GM12878 (cell line): ENCODE measurements around the gene THRB. TPM values are rescaled to one million over a fixed set of nuclear protein-coding genes. Genes with fewer than 3 reads are reported as not detected.

Experiments
- ATAC-seq: fragments of 200-7000 bp; cut with Tn5 transposase; 3 replicates; pipeline ENCODE4 v1.9.1; 2020; ENCODE audit warnings: mild to moderate bottlenecking, moderate library complexity
- BruUV-seq: library from RNA; stranded (reverse); fragments of 400-500 nt; replicated peaks from 2 replicates; lab custom pipeline; 2021; lab: Mats Ljungman, UMichigan
- CTCF ChIA-PET: fragments of 300-600 bp; sonication (Branson Sonifier 250); formaldehyde crosslinking; extraction: SDS; loops from one replicate; lab custom pipeline; 2021; ENCODE audit warnings: inconsistent platforms; lab: Yijun Ruan, JAX
- POLR2A ChIA-PET: fragments of 350-600 bp; formaldehyde crosslinking; extraction: SDS; loops from one replicate; lab custom pipeline; 2021; ENCODE audit warnings: inconsistent platforms; lab: Charles Lee
- RAD21 ChIA-PET: fragments of 300-600 bp; sonication (Branson Sonifier 250); formaldehyde crosslinking; loops from one replicate; lab custom pipeline; 2023; ENCODE audit warnings: antibody characterized with exemption; ENCODE audit not compliant: unreplicated experiment; lab: Charles Lee
- SMC1A ChIA-PET: fragments of 300-600 bp; sonication (Branson Sonifier 250); formaldehyde crosslinking; loops from one replicate; lab custom pipeline; 2023; ENCODE audit not compliant: unreplicated experiment, uncharacterized antibody; lab: Charles Lee
- DNase-seq: peaks from one replicate; pipeline ENCODE4 v3.0.0-alpha.2; 2011; ENCODE audit warnings: low read depth, low spot score
- FAIRE-seq: peaks from 3 replicates; lab custom pipeline; 2011; peaks lifted over from hg19 to GRCh38; lab: Jason Lieb, UNC
- H2AFZ ChIP-seq: 2 replicates; pipeline ENCODE4 v1.6.0; 2011; ENCODE audit warnings: low read depth, low read length, control low read depth; ENCODE audit not compliant: control insufficient read depth
- H3K27ac ChIP-seq: 2 replicates; pipeline ENCODE4 v1.5.1; 2011; ENCODE audit warnings: control low read depth; ENCODE audit not compliant: control insufficient read depth, insufficient read depth
- H3K27me3 ChIP-seq, 2 experiments: replicated peaks in 1 of 2; 2 replicates each; pipeline versions ENCODE4 v1.6.0 to v1.6.1; 2011; ENCODE audit warnings: low read length in 1 of 2; ENCODE audit not compliant: control insufficient read depth in 2 of 2, insufficient read depth in 2 of 2
- H3K36me3 ChIP-seq, 2 experiments: 2 replicates each; pipeline ENCODE4 v1.5.1; 2011; ENCODE audit warnings: low read length in 1 of 2; ENCODE audit not compliant: control insufficient read depth in 2 of 2, insufficient read depth in 2 of 2
- H3K4me1 ChIP-seq: 2 replicates; pipeline ENCODE4 v1.6.1; 2011; ENCODE audit warnings: mild to moderate bottlenecking, low read length, moderate library complexity, mixed read lengths; ENCODE audit not compliant: control insufficient read depth, insufficient read depth
- H3K4me2 ChIP-seq: 2 replicates; pipeline ENCODE4 v1.6.0; 2011; ENCODE audit warnings: control low read depth; ENCODE audit not compliant: control insufficient read depth, insufficient read depth
- H3K4me3 ChIP-seq: fragments of 200-600 bp; sonication (generic); 2 replicates; pipeline ENCODE4 v1.5.1; 2016
- H3K79me2 ChIP-seq: 2 replicates; pipeline ENCODE4 v1.6.0; 2011; ENCODE audit warnings: low read length; ENCODE audit not compliant: control insufficient read depth, insufficient read depth
- H3K9ac ChIP-seq: 2 replicates; pipeline ENCODE4 v1.8.0; 2011; ENCODE audit warnings: low read length, control low read depth, mixed read lengths; ENCODE audit not compliant: control insufficient read depth, insufficient read depth
- H3K9me3 ChIP-seq: replicated peaks from 3 replicates; pipeline ENCODE4 v1.5.1; 2011; ENCODE audit warnings: mild to moderate bottlenecking, low read length; ENCODE audit not compliant: control insufficient read depth, insufficient read depth
- H4K20me1 ChIP-seq: 2 replicates; pipeline ENCODE4 v1.6.0; 2011; ENCODE audit not compliant: control insufficient read depth, insufficient read depth
- BCL3 ChIP-seq: IDR thresholded peaks from 2 replicates; pipeline ENCODE4 v1.6.1; 2011; ENCODE audit warnings: borderline replicate concordance, low read depth, mild to moderate bottlenecking, moderate library complexity, low read length; ENCODE audit not compliant: insufficient read depth, poor library complexity, severe bottlenecking
- PKNOX1 ChIP-seq: fragments of 450-650 bp; IDR thresholded peaks from 2 replicates; pipeline ENCODE4 v1.6.1; 2016; ENCODE audit warnings: mild to moderate bottlenecking
- WGBS: methylation state at CpG from one replicate; pipeline ENCODE4 v1.1.6; 2016; ENCODE audit warnings: low lambda C conversion rate; ENCODE audit not compliant: insufficient replicate concordance, insufficient coverage; ENCODE audit errors: missing lambda C conversion rate; 5-methylcytosine and 5-hydroxymethylcytosine counted together
- in situ Hi-C: fragments of 300-500 bp; cut with MboI; formaldehyde crosslinking; loops from 9 replicates; pipeline ENCODE4 v1.14.3; 2018; ENCODE audit warnings: mixed read lengths
- intact Hi-C: fragments of 100-400 bp; cut with micrococcal nuclease; formaldehyde crosslinking; loops from one replicate; pipeline ENCODE4 v1.14.2; 2022; ENCODE audit not compliant: unreplicated experiment
- polyA plus RNA-seq, 11 experiments: library from polyadenylated mRNA; depleted of rRNA in 4 of 11; unstranded in 6 of 11; stranded (reverse) in 5 of 11; fragments of >200 nt; fragmentation: Nextera tagmentation in 4 of 11; fragmentation: Illumina TruSeq in 1 of 11; extraction: Ambion mirVana in 4 of 11; extraction: Trizol in 1 of 11; gene quantifications; 1 replicate in 1 of 11; 2 replicates in 10 of 11; pipeline versions ENCODE4 v1.2.1 to v1.2.3, GENCODE V29; 2011 to 2016; ENCODE audit warnings: inconsistent platforms in 2 of 11, missing spikeins in 2 of 11, low read depth in 1 of 11
- total RNA-seq, 4 experiments: library from RNA; depleted of rRNA in 3 of 4; stranded (reverse); fragments of >200 nt in 3 of 4; fragmentation: Illumina TruSeq in 1 of 4; extraction: Trizol in 1 of 4; gene quantifications; 2 replicates each; pipeline versions ENCODE4 v1.2.1 to v1.2.3, GENCODE V29; 2013 to 2021

The THRB gene
- total and polyA plus RNA-seq, 10 of the 15 experiments (the other 5 are each of a cell fraction or from before 2014, with no cell fraction given) = 0.05 TPM; not detected in 9

- Histone ChIP-seq H3K4me1 (no peaks in the 10 kb centered on the region), H3K4me2 (no peak overlapping the region), H3K36me3 (no peaks in the 10 kb centered on the region), H3K4me3 (no peak overlapping the region), H3K79me2 (no peaks in the 10 kb centered on the region), H3K9me3 (no peaks in the 10 kb centered on the region), H3K27me3 (no peaks in the 10 kb centered on the region), H4K20me1 (no peaks in the 10 kb centered on the region), H2AFZ (no peak overlapping the region), H3K9ac (no peak overlapping the region), H3K27ac (no peak overlapping the region)
- WGBS = 61% methylated on average over 2 of the region's 2 CpGs
- POLR2A ChIA-PET = interaction anchor here (0.6 kb wide), 1 partner anchor 71 kb away, joined by 8 read pairs; no protein-coding TSS in a partner anchor
- SMC1A ChIA-PET = no interaction called here
- RAD21 ChIA-PET = no interaction called here
- intact Hi-C loops (loop anchor here (5.0 to 10.0 kb wide), 2 partner anchors 385 to 422 kb away; no protein-coding TSS in a partner anchor), in situ Hi-C loops (no loop called here)
- no TSS peak for BruUV-seq
- DNase-seq (no peak), ATAC-seq (peak; percentile 52; the same call in 2 of the 3 replicates), FAIRE-seq (no peak)
- CTCF ChIA-PET = interaction anchor here (0.9 to 1.0 kb wide), 2 partner anchors 38 to 102 kb away, joined by 3 read pairs; no protein-coding TSS in a partner anchor
- TF ChIP-seq PKNOX1 = 0 out of 2 replicates have a peak, but pooled peaks have one; percentile 22
- TF ChIP-seq BCL3 = no peak
Observed at GRCh38 chr3:24259901-24260512, 234.6 kb downstream of the THRB start.
